Measurements from ENCODE around the gene ZNF783.
"Not testable (repeated sequence)": the region's sequence is repeated elsewhere in the genome, so short reads cannot be mapped to it uniquely, and the experiment has no call there.

The ZNF783 gene

GRCh38 chr7:149261829-149262617 is at the start of gene ZNF783:
Gene ZNF783 (plus strand): TSS chr7:149262196. CDS start chr7:149262334, 138 bp downstream.
- DNase-seq (ENCODE audit: low read depth), result peak; percentile 68

DNA sequence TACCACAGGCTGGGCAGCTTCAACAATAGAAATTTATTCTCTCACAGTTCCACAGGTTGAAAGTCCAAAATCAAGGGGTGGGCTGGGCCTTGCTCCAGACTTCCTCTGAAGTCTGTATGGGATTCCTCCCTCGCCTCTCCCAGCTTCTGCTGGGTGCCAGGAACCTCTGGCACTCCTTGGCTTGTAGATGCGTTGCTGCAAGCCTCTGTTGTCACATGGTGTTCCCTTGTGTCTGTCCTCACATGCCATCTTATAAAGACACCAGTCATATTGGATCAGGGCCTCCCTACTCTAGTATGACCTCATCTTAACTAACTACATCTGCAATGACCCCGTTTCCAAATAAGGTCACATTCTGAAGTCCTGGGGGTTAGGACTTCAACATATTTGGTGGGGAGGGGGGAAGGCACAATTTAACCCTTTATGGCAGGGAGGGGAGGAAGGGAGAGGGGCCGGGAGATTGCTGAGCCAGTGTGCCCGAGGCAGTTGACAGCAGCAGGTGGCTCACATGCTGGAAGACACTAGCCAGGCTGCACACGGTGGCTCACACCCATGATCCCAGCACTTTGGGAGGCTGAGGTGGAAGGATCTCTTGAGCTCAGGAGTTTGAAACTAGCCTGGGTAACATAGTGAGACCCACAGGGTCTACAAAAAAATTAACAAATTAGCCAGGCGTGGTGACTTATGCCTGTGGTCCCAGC is 47.8 kb upstream of the ZNF783 start:
- DNase-seq (ENCODE audit: low read depth), result no peak

DNA sequence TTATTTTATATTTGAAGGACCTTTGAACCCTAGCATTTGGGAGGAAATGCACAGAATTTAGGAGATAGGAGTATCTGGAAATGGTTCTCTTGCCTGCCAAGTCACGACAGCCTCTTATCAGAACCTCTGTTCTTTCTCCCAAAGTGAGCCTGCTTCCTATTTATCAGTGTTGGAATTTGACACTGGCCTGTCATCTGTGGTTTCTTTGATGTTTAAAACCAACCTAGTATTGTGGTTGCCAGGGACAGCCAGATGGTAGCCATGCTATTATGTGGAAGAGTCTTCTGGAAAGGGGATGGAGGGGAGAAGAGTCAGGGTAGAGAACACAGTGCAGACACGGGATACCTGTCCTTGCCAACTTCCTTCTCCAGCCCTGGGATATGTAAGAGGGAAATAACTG is 45.6 kb upstream of the ZNF783 start:
- DNase-seq (ENCODE audit: low read depth), result no peak

DNA sequence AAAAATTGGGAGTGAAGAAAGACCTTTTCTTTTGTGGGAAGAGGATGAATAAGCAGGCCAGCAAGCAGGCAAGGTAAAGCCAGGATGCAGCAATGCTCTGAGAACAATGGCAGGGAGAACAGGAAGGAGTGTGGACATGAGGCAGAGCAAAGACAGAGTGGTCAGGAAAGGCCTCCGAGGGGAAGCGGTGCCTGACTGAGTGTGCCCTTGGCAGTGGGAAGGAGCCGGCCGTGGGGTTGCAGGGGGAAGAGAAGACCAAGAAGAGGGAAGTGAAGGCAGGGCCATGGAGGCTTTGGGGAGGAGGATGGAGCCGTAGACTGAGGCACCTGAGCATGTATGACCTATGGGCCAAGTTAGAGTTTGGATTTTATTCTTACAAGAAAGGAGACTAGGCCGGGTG is 44.4 kb upstream of the ZNF783 start:
- DNase-seq (ENCODE audit: low read depth), result no peak

GRCh38 chr7:149218469-149219420 is 43.3 kb upstream of the ZNF783 start:
- no peak for DNase-seq (ENCODE audit: low read depth)

DNA sequence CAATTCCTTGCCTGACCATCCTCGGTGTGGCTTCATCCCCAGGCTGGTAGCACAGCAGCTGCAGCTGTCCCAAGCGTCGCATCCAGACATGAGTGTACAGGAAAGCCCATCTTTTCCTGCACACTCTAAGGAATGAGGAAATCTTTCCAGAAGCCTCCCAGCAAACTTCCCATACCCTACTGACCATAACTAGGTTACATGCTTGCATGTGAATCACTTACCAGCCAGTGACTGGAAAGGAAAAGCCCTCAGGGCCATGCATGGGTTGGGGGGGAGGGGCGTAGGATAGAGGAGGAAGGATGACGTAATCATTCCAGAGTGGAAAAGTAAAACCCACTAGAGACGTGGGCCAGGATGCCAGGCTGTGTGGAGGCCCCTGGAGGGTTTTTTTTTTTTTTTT is 41.5 kb upstream of the ZNF783 start:
- DNase-seq (ENCODE audit: low read depth), result no peak

DNA sequence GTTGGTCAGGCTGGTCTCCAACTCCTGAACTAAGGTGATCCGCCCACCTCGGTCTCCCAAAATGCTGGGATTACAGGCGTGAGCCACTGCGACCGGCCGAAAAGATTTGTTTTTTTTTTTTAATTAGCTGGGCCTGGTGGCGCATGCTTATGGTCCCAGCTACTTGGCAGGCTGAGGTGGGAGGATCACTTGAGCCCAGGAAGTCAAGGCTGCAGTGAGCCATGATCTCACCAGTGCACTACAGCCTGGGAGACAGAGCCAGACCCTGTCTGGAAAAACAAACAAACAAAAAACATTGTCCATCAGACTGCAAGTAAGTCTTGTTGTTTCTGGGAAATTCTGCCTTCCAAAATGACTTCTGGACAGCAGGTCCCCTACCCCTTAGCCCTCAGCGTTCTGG is 38.8 kb upstream of the ZNF783 start:
- no peak for DNase-seq (ENCODE audit: low read depth)

DNA sequence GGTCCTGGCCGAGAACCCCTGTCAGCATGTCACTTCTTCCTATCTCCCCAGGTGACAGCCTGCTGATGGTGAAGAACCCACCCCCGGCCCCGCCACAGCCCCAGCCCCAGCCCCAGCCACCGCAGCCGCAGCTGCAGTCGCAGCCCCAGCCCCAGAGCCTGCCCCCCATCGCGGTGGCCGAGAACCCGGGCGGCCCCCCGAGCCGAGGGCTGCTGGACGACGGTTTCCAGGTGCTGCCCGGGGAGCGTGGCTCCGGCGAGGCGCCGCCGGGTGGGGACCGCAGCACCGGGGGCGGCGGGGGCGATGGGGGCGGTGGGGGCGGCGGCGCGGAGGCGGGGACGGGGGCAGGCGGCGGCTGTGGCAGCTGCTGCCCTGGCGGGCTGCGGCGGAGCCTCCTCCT is 38.2 kb upstream of the ZNF783 start:
- DNase-seq (ENCODE audit: low read depth), result no peak

DNA sequence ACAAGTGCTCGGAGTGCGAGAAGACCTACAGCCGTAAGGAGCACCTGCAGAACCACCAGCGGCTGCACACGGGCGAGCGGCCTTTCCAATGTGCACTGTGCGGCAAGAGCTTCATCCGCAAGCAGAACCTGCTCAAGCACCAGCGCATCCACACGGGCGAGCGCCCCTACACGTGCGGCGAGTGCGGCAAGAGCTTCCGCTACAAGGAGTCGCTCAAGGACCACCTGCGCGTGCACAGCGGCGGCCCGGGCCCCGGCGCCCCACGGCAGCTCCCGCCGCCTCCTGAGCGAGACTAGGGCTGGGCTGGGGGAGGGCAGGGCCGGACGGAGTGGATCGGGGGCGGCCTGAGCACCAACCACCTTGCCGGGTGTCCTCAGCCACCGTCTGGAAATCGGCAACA is 37.6 kb upstream of the ZNF783 start:
- no peak for DNase-seq (ENCODE audit: low read depth)

- no peak for DNase-seq (ENCODE audit: low read depth)
Measured at GRCh38 chr7:149225106-149225505, 36.9 kb upstream of the ZNF783 start.

DNA sequence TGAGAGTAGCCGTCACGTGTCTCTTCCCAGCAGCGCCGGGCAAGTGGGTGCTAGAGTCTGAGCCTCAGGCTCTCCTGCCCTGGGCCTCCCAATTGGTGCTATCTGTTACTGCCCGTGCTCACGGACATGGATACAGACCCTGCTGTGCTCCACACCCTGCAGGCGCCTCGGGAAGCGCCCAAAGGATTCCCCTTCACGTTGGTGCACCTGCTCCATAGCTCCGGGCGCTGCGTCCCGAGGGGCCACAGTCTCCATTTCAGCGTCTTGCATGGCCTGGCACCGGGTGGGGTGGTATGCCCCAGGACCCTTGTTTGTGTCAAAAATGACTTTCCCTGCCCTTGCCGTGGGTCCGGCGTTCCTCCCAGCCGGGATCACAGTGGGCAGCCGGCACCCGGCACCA is 36.3 kb upstream of the ZNF783 start:
- no peak for DNase-seq (ENCODE audit: low read depth)

DNA sequence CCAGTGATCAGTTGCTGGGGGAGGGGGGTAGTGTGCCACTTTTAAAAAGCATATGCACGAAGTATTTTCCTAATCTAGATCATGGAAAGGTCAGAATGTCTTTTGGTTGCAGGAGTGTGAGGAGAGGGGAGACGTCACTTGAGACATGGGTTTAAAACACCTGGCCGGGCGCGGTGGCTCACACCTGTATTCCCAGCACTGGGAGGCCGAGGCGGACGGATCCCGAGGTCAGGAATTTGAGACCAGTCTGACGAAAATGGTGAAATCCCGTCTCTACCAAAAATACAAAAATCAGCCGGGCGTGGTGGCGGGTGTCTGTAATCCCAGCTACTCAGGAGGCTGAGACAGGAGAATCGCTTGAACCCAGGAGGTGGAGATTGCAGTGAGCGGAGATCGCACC is 35.6 kb upstream of the ZNF783 start:
- DNase-seq (ENCODE audit: low read depth), result not testable (repeated sequence)

DNA sequence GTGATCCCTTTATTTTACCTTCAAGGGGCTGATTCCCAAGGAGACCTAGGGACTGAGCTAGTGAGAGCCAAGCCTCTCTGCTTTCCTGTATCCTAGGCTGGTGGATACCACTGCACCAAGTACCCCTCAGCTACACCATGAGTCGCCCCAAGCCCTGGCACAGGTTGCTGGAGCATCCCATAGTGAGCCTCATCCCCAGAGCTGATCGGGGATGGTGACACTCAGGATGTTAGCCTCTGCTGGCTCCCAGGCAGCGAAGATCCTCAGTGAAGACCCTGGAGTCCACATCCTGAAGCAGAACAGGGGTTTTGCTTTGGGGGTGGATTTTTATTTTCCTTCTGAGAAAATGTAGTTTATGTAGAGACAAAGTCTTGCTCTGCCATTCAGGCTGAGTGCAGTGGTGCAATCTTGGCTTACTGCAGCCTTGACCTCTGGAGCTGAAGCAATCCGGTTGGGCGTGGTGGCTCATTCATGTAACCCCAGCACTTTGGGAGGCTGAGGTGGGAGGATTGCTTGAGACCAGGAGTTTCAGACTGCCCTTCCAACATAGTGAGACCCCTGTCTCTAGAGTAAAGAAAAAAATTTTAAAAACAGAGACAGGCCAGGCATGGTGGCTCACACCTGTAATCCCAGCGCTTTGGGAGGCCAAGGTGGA is 35.0 kb upstream of the ZNF783 start:
- DNase-seq (ENCODE audit: low read depth), result no peak

DNA sequence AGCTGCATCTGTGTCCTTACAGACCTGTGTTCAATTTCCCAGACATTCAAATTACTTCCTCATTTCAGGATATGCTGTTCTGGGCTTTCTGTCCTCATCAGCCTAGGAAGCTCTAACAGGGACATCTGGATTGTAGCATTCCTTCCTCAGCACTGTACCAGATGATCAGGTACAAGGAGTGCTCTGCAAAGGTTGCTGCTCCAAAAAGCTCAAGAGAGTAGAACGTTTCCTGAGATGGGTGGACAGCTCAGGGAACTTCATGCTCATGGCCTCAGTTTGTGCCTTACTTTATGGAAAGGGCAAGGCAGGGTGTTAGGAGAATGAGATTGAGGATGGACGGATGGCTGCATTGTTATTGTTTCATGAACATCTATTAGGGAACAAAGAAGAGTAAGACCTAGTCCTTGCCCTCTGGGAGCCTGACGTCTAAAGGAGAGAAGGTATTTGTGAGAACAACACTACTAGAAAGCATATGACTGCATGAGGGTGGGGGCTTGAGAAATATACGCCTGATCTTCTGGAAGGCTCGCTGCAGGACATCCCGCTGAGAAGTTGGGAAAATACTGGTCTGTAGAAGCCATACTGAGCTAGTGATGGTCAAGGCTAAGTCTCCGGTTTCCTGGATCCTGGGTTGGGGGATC is 33.0 kb upstream of the ZNF783 start:
- no peak for DNase-seq (ENCODE audit: low read depth)

DNA sequence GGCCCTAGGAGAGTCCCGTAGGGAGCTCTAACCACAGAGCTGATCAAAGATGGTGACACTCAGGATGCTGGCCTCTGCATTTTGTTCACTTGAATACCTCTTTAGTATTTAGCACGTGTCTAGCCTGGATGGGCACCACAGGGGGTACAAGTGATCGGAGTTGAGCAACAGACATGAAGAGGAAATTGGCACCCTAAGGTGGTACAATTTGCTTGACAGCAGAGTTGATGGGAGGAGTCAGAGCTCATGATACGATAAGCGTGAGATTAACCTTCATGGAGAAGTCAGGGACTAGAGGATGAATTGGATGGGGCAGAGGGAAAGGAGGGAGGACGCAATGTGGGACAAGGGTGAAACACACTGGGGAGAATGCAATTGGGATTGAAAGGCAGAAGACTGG is 32.5 kb upstream of the ZNF783 start:
- DNase-seq (ENCODE audit: low read depth), result no peak

DNA sequence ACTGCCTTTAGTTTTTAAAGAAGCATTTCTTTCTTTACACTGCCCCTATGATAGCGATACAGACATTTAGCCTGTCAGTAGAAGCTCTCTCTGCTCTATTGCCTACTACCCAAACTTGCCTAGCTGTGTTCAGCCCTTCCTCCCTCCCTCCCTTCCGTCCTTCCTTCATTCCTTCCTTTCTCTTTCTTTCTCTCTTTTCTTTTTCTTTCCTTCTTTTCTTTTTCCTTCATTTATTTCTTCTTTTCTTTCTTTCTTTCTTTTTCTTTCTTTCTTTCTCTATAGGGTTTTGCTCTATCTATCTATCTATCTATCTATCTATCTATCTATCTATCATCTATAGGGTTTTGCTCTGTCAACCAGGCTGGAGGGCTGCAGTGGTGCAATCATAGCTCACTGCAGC is 29.6 kb upstream of the ZNF783 start:
- no peak for DNase-seq (ENCODE audit: low read depth)

DNA sequence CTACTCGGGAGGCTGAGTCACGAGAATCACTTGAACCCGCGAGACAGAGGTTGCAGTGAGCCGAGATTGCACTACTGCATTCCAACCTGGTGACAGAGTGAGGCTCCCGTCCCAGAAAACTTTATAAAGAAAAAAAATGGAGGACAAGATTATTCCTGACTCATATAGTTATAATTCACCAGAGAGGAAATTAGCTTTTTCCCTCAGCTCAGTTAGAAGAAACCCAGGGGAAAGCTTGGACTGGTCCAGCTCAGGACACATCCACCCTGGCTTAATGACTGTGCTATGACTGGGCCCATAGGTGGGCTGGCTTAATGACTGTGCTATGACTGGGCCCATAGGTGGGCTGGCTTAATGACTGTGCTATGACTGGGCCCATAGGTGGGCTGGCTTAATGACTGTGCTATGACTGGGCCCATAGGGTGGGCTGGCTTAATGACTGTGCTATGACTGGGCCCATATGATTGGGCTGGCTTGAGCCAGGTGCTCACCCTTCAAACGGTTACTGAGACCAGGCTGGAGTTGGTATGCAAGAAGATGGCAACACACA is 28.3 kb upstream of the ZNF783 start:
- DNase-seq (ENCODE audit: low read depth), result not testable (repeated sequence)

DNA sequence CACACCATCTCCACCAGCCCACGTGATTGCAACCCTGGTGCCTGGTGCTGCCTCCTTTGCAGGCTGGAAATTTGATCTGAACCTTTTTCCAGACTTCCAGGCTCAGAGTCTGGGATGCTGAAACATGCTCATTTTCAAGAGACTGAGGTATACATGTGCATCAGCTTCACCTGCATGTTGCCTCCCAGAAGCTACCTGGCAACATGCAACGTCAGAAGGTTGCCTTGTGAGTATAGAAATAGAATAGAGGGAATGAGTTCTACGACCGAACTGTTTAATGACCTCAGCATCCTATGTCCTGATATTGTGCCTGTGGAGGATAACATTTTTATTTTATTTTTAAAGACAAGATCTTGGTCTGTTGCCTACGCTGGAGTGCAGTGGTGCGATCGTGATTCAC is 24.5 kb upstream of the ZNF783 start:
- DNase-seq (ENCODE audit: low read depth), result no peak

GRCh38 chr7:149238051-149238450 is 23.9 kb upstream of the ZNF783 start:
- DNase-seq (ENCODE audit: low read depth), result no peak

DNA sequence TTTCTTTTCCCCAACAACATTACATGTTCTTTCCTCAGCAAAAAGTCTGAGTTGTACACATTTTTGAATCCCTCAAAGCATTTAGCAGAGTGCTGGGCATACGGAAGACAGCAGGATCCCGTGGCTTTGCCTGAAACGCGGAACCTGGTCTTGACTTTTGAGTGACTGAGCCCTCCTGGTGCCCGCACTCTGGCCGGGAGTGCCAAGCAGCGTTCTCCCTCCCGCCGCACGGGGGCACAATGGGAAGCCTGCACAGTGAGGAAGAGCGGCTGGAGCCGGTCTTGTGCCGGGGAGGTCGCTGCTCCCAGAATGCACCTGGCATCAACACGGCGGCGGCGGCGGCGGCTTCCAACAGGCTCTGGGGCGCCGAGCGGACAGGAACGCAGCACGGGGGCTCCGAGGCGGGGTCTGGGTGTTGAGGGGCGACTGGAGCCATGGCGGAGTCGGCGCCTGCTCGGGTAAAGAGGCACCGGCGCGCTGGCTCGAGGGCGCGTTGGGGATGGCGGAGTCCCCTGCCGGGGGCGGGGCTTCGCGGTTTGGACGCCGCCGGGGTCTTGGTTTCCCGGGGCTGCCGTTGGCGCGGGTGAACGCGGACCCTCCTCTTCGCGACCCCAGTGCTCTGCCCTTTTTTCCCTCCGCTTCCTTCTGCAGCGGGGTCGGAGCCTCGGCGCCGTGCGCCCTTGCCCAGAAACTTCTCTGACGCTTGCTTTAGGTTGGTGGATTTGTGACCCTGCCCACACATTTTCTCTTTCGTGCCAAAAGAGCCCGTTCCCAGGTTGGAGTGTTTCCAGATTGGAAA is 22.5 kb upstream of the ZNF783 start, which contains the start of gene ZNF212:
Gene ZNF212 (plus strand): TSS at position 307 of the 799 bp plus-strand sequence. CDS start 128 bp downstream, at position 435.
- peak; percentile 75 for DNase-seq (ENCODE audit: low read depth)

Data from stimulated activated CD8-positive, alpha-beta memory T cell treated with anti-CD3 and anti-CD28 coated beads, Interleukin-15, amount 100 ng/mL, for 1 hour (primary cell).